Ureter (tissue), 1 donor: Measurements from ENCODE around the gene FBLN2. TPM values are rescaled to one million over a fixed set of nuclear protein-coding genes. Genes with fewer than 3 reads are reported as not detected.

Source experiments
- DNase-seq: peaks from one replicate; pipeline ENCODE4 v3.0.0-alpha.2; 2020; ENCODE audit warnings: low spot score
- total RNA-seq: library from RNA; stranded (reverse); gene quantifications from one replicate; pipeline ENCODE4 v1.2.4, GENCODE V29; 2023
- donor health status: DM: yes; HTN: yes; CAD: no.

The FBLN2 gene
- total RNA-seq, 1 donor from 2014 or later = 42.7 TPM

DNA sequence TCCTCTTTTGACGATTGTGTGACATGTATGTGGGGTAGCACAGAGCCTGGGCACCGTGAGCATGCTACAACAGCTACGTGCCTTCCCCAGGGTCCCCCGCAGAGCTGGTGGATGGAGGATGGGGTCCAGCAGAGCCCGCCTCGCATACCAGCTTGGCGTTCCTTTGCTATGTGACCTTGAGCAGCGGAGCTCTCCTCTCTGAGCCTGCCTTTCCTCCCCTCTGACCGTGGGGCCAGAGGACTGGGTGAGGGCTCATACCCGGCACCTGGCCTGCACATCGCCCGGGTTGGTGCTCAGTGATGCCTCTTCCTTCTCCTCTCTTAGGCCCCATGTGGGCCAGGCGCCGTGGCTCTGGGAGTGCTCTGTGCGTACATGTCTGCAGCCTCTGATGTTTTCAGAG lies 73.4 kb downstream of the FBLN2 start:
- DNase-seq = no peak

DNA sequence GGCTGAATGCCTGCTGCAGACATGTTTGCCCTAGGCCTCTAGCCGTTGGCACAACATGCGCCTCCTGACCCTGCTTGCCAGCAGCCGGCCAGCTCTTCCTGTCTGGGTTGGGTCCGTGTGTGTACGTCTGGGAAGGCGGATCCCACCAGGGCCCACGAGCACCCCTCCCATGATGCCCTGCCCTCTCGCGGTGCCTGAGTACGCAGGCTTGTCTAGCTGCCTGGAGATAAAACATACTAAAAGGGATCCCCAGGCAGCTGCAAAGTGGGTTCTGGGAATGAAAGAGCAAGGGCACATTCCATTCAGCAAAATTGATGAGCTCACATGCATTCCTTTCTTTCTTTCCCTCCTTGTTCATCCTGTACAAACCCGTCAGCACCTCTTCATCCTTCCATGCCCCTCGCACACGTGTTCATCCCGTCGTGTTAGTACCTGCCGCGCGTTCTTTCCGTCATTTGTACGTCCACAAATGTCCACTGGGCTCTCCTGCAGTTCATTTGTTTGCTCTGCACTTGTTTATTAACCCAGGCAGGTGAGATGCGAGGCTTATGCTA lies 74.3 kb downstream of the FBLN2 start:
- DNase-seq = peak; percentile 62

GRCh38 chr3:13624021-13624420 lies 75.1 kb downstream of the FBLN2 start:
- DNase-seq = no peak

DNA sequence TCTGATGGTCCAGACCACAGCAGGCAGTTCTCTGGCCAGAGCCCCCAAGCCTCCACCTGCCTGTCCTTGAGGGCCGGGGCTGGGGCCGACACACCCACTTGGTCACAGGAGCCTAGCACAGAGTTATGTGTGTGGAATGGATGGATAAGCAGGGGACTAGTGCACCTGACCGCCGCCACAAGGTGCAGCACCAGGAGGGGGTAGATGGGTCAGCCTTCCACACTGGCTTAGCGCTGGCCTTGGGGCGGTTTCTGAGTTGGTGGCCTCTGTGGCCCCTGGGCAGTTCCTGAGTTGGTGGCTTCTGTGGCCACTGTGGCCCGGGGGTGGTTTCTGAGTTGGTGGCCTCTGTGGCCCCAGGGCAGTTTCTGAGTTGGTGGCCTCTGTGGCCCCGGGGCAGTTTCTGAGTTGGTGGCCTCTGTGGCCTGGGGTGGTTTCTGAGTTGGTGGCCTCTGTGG lies 75.8 kb downstream of the FBLN2 start:
- DNase-seq = no peak

DNA sequence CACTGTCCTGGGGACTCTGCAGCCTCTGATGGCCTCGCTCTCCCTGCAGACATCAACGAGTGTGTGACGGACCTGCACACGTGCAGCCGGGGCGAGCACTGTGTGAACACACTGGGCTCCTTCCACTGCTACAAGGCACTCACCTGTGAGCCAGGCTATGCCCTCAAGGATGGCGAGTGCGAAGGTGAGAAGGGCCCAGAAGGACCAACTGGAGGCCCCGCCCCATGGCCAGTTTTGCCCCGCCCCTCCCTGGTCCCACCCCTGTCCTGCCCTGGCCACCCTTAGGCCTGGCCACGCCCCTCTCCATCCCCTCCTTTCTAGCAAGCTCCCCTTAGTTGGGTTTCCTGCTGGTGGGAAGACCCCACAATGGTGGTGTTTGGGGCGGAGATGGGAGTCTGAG lies 77.5 kb downstream of the FBLN2 start:
- no peak for DNase-seq

DNA sequence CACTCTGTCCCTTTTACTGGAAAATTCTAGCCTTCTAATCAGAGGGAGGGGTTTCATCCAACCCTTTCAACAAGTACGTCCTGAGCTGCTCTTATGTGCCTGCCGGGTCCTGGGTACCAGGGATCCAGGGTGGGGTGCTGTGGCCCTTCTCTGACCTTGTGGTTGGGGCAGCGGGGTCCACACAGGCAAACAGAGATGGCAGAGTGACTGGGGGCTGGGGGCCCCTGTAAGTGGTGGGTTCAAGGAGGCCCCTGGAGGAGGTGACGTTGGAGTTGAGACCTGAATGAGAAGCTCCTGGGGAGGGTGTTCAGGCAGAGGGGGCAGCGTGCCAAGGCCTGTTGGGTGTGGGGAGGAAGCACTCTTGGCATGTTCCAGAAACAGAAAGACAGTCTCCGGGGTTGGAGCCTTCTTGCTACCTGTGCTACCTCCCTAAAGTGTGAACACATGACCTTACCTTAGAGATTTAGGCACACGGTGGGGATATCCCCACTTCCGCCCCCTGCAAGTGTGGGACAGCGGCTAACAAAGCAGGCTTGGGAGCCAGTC lies 78.1 kb downstream of the FBLN2 start:
- no peak for DNase-seq

- DNase-seq = no peak
These were observed 78.8 kb downstream of the FBLN2 start for GRCh38 chr3:13627681-13628080.

GRCh38 chr3:13628432-13628831 lies 79.5 kb downstream of the FBLN2 start:
- DNase-seq = no peak

DNA sequence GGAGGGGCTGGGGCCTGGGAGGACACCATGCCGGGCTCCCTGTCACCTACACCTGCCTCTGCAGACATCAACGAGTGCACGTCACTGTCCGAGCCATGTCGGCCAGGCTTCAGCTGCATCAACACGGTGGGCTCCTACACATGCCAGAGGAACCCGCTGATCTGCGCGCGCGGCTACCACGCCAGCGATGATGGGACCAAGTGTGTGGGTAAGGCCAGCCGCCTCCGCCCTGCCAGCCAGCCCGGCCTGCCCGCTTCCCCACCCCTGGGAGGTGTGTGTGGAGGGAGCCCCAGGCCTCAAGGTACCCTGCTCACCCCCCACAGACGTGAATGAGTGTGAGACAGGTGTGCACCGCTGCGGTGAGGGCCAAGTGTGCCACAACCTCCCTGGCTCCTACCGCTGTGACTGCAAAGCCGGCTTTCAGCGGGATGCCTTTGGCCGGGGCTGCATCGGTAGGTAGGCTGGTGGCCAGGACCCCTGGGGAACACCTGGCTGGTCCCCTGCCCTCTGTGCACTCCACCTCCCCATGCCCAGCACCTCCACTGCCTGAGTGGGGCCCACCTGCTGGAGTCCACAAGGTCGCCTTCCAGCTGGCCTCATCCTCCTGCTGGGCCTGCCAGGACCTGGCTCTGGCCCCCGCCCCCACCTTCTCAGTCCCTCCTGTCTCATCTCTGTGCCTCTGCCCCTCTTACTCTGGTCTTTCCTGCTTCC lies 80.1 kb downstream of the FBLN2 start:
- DNase-seq = no peak

DNA sequence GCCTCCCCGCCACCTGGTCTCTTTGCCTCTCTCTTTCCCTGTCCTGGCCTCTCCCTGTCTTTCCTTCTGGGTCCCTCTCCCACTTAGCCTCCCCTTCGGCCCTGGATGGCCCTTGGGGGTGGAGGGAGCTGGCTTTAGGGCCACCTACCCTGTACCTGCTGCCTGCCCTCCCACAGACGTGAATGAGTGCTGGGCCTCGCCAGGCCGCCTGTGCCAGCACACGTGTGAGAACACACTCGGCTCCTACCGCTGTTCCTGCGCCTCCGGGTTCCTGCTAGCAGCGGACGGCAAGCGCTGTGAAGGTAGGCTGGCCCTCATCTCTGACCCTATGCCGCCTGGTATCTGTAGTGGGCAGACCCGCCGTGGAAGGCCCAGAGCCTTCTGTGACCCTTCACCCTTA lies 80.7 kb downstream of the FBLN2 start:
- no peak for DNase-seq

- DNase-seq = no peak
These were observed 82.3 kb downstream of the FBLN2 start for GRCh38 chr3:13631256-13631655.

- DNase-seq = no peak
These were observed 84.3 kb downstream of the FBLN2 start for GRCh38 chr3:13633176-13633575.

- no peak for DNase-seq
These were observed 85.2 kb downstream of the FBLN2 start for GRCh38 chr3:13634151-13634550.

DNA sequence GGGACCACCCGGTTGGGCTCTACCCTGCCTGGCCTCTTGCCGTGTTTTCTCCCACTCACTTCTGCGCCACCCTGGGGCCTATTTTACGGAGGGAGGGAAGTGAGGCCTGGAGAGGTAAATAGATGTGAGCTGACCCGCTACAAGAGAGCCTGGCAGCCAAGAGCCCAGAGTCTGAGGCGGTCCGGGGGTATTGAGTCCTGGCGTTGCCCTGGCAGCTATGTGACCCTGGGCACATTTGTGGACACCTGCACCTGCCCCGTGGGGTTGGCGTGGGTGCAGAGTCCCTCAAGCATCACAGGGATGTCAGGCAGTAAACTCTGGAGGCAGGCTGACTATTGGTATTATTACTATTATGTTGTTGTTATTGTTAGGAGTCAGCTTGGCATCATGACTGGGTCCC lies 85.7 kb downstream of the FBLN2 start:
- no peak for DNase-seq

DNA sequence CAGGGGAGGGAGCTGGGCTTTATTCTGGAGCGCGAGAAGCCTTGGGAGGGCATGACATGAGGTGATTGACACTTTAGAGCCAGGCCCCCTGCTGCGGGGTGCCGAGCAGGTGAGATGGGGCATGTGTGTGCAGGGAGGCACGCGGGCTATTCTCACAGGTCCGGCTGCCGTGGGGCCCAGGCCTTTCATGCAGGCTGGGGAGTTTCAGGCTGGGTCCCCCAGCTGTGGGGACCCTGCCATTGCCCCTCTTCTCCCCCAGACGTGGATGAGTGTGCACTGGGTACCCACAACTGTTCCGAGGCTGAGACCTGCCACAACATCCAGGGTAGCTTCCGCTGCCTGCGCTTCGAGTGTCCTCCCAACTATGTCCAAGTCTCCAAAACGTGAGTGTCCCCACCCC lies 87.3 kb downstream of the FBLN2 start:
- DNase-seq = no peak

DNA sequence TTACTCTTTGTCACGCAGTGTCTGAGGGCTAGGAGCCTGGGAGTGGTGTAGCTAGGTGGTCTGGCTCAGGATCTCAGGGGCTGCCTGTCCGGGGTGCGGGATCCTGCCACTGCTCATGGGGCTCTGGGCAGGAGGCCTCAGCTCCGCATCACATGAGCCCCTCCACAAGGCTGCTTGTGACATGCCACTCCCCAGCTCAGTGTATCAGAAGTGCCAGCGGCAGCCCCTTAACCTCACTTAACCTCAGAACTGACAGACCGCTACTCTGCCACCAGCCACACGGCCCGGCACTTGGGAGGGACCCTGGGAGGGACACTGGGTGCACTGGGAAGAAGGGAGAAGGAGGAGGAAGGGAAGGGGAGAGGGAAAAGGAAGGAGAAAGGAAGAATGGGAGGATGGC lies 87.9 kb downstream of the FBLN2 start:
- no peak for DNase-seq

- no peak for DNase-seq
These were observed 88.5 kb downstream of the FBLN2 start for GRCh38 chr3:13637311-13637891.

- no peak for DNase-seq
These were observed 89.0 kb downstream of the FBLN2 start for GRCh38 chr3:13637953-13638352.

DNA sequence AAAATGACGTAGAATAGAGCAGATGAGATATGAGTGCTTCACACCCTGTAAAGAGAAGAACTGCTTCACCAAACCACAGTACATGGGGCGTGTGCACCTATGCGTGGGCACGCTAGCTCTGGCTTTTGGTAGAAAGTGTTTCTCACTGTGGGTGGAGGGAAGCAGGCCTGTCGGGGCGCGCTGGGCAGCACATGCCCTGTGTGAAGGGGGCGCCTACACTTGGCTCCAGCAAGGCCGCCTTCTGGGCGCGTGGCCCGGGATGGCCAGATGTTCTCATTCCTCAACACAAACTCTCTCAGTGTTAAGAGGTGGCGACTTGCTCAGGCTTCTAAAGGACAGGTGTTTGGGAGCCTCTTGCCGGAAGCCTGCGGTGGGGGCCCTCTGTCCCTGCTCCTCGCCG lies 90.0 kb downstream of the FBLN2 start:
- no peak for DNase-seq

- no peak for DNase-seq
These were observed 93.7 kb downstream of the FBLN2 start for GRCh38 chr3:13642597-13642996.

- DNase-seq = no peak
These were observed 95.6 kb downstream of the FBLN2 start for GRCh38 chr3:13644341-13645117.
